A549 (cell line): Measurements from ENCODE around the gene CEP128. TPM values are rescaled to one million over a fixed set of nuclear protein-coding genes. Genes with fewer than 3 reads are reported as not detected.

Experiments
- ATAC-seq, 2 experiments: fragments of 200-7000 bp in 1 of 2; fragments of >200 bp in 1 of 2; cut with Nextera tagmentation in 1 of 2; cut with Tn5 transposase in 1 of 2; 3 replicates each; pipeline versions ENCODE4 v1.8.0 to v1.9.1; 2018 to 2020; ENCODE audit warnings: mild to moderate bottlenecking in 1 of 2, moderate library complexity in 1 of 2
- CTCF ChIA-PET: fragments of 300-600 bp; sonication (Branson Sonifier 250); formaldehyde crosslinking; extraction: SDS; loops from one replicate; lab custom pipeline; 2021; ENCODE audit warnings: antibody characterized with exemption, inconsistent platforms; lab: Yijun Ruan, JAX
- POLR2A ChIA-PET: fragments of 350-600 bp; formaldehyde crosslinking; extraction: SDS; loops from one replicate; lab custom pipeline; 2021; ENCODE audit warnings: antibody characterized with exemption, inconsistent platforms; lab: Yijun Ruan, JAX
- DNase-seq, 2 experiments: peaks; one replicate each; pipeline versions ENCODE4 v3.0.0 to v3.0.0-alpha.2; 2011 to 2016; ENCODE audit warnings: low read depth in 1 of 2, low spot score in 1 of 2
- FAIRE-seq: peaks from 2 replicates; lab custom pipeline; 2011; peaks lifted over from hg19 to GRCh38; lab: Jason Lieb, UNC
- H3K27ac ChIP-seq, 2 experiments: fragments of >200 bp; sonication (Bioruptor Twin); formaldehyde crosslinking; 3 replicates each; pipeline ENCODE4 v1.5.1; 2016 to 2017
- H3K4me1 ChIP-seq: fragments of >200 bp; sonication (Bioruptor Twin); formaldehyde crosslinking; 3 replicates; pipeline ENCODE4 v1.6.1; 2016
- H3K4me2 ChIP-seq: fragments of >200 bp; sonication (Bioruptor Twin); formaldehyde crosslinking; 3 replicates; pipeline ENCODE4 v1.6.1; 2016
- H3K4me3 ChIP-seq: fragments of >200 bp; sonication (Bioruptor Twin); formaldehyde crosslinking; 3 replicates; pipeline ENCODE4 v1.5.1; 2016
- H3K9me3 ChIP-seq: fragments of >200 bp; sonication (Bioruptor Twin); formaldehyde crosslinking; 3 replicates; pipeline ENCODE4 v1.6.1; 2016
- ATOH8 ChIP-seq: fragments of 250-450 bp; sonication (Bioruptor Pico); IDR thresholded peaks from 2 replicates; pipeline ENCODE4 v1.5.0; 2020; ENCODE audit warnings: low read depth, mild to moderate bottlenecking, moderate library complexity
- CBX8 ChIP-seq: fragments of 200-600 bp; sonication (generic); IDR thresholded peaks from 2 replicates; pipeline ENCODE4 v1.6.1; 2016
- CTCF ChIP-seq: fragments of >200 bp; sonication (Bioruptor Twin); formaldehyde crosslinking; IDR thresholded peaks from 3 replicates; pipeline ENCODE4 v1.5.1; 2016
- E2F6 ChIP-seq: IDR thresholded peaks from 2 replicates; pipeline ENCODE4 v1.6.1; 2012; ENCODE audit warnings: low read depth, borderline replicate concordance
- EHMT2 ChIP-seq: fragments of 200-600 bp; sonication (generic); IDR thresholded peaks from 2 replicates; pipeline ENCODE4 v1.6.1; 2016; ENCODE audit warnings: antibody characterized with exemption, low read depth, mild to moderate bottlenecking, moderate library complexity
- HMGXB4 ChIP-seq: fragments of 250-450 bp; sonication (Bioruptor Pico); IDR thresholded peaks from 2 replicates; pipeline ENCODE4 v1.5.0; 2021; ENCODE audit warnings: mild to moderate bottlenecking, moderate library complexity, borderline replicate concordance
- HOXB5 ChIP-seq: fragments of 250-450 bp; sonication (Bioruptor Pico); IDR thresholded peaks from 2 replicates; pipeline ENCODE4 v1.5.0; 2020; ENCODE audit warnings: mild to moderate bottlenecking, moderate library complexity
- JUN ChIP-seq, 2 experiments: fragments of >200 bp; sonication (Bioruptor Twin); formaldehyde crosslinking; IDR thresholded peaks; 2 replicates in 1 of 2; 3 replicates in 1 of 2; pipeline ENCODE4 v1.6.1; 2016 to 2017
- MAX ChIP-seq: IDR thresholded peaks from 2 replicates; pipeline ENCODE4 v1.6.1; 2012
- MAZ ChIP-seq: fragments of 150-350 bp; IDR thresholded peaks from 2 replicates; pipeline ENCODE4 v1.6.1; 2014; ENCODE audit warnings: antibody characterized with exemption, low read depth, low read length, borderline replicate concordance
- MYC ChIP-seq: IDR thresholded peaks from 2 replicates; pipeline ENCODE4 v1.6.1; 2012; ENCODE audit warnings: mild to moderate bottlenecking, inconsistent platforms, low read length, improper control_type of control experiment, borderline replicate concordance
- NPAS2 ChIP-seq: fragments of 250-450 bp; sonication (Bioruptor Pico); IDR thresholded peaks from 2 replicates; pipeline ENCODE4 v1.8.0; 2022; ENCODE audit warnings: mild to moderate bottlenecking, moderate library complexity, borderline replicate concordance
- NR3C1 ChIP-seq: fragments of >200 bp; sonication (Bioruptor Twin); formaldehyde crosslinking; IDR thresholded peaks from 3 replicates; pipeline ENCODE4 v1.6.1; 2017
- POLR2A ChIP-seq: IDR thresholded peaks from 2 replicates; pipeline ENCODE4 v1.6.1; 2012; ENCODE audit warnings: mild to moderate bottlenecking, low read length
- POLR2AphosphoS2 ChIP-seq: conservative IDR thresholded peaks from 2 replicates; pipeline ENCODE4 v1.6.1; 2012; ENCODE audit warnings: low read length, improper control_type of control experiment, inconsistent platforms
- RFX5 ChIP-seq: fragments of 450-650 bp; IDR thresholded peaks from 2 replicates; pipeline ENCODE4 v1.7.1; 2014; ENCODE audit warnings: antibody characterized with exemption, mild to moderate bottlenecking, moderate library complexity
- RNF2 ChIP-seq: fragments of 200-600 bp; sonication (generic); IDR thresholded peaks from 2 replicates; pipeline ENCODE4 v1.6.1; 2016; ENCODE audit warnings: low read depth, mild to moderate bottlenecking, antibody characterized with exemption, moderate library complexity, borderline replicate concordance
- SMC3 ChIP-seq: fragments of >200 bp; sonication (Bioruptor Twin); formaldehyde crosslinking; IDR thresholded peaks from 3 replicates; pipeline ENCODE4 v1.6.1; 2018; ENCODE audit warnings: inconsistent platforms
- USF2 ChIP-seq: fragments of 450-650 bp; IDR thresholded peaks from 2 replicates; pipeline ENCODE4 v1.6.1; 2014; ENCODE audit warnings: antibody characterized with exemption
- ZNF302 ChIP-seq: fragments of 250-450 bp; sonication (Bioruptor Pico); IDR thresholded peaks from 2 replicates; pipeline ENCODE4 v1.9.0; 2021; ENCODE audit warnings: inconsistent platforms, mild to moderate bottlenecking, moderate library complexity
- WGBS: methylation state at CpG from one replicate; pipeline ENCODE4 v1.1.6; 2017; ENCODE audit errors: missing lambda C conversion rate; 5-methylcytosine and 5-hydroxymethylcytosine counted together
- polyA plus RNA-seq, 4 experiments: library from polyadenylated mRNA; depleted of rRNA in 3 of 4; stranded (reverse); fragments of >200 nt; fragmentation: RNase III in 1 of 4; extraction: RNeasy Plus Mini Kit Qiagen cat#74134 plus additional on column Dnase treatment in 1 of 4; gene quantifications; 2 replicates in 3 of 4; 3 replicates in 1 of 4; pipeline ENCODE4 v1.2.3, GENCODE V29; 2011 to 2017

The CEP128 gene
- polyA plus RNA-seq, 2 of the 4 experiments (the other 2 are of a cell fraction) = 5.8 to 7.0 TPM

GRCh38 chr14:80988735-80989429, 47.3 kb upstream of the CEP128 start:
- POLR2A ChIA-PET = no interaction called here
- WGBS = 32% methylated on average over 6 of the region's 6 CpGs

GRCh38 chr14:80988192-80988591, 46.7 kb upstream of the CEP128 start:
- no peak for FAIRE-seq
- ChIA-PET POLR2A (no interaction called here), CTCF (interaction anchor here (1.0 to 7.0 kb wide), 9 partner anchors 9 to 932 kb away, joined by 3 to 57 read pairs (median 5); partner anchors contain the start of gene TSHR)
- H3K27ac ChIP-seq = no peak overlapping the region
- 4% methylated on average over 1 of the region's 1 CpG for WGBS
- TF ChIP-seq POLR2AphosphoS2 (no peak), NR3C1 (no peak), HOXB5 (CRISPR knock-in tag) (no peak), RFX5 (no peak), E2F6 (no peak), POLR2A (no peak), MAZ (no peak), EHMT2 (no peak), SMC3 (no peak), RNF2 (no peak), CTCF (no peak), MYC (no peak), JUN (IDR thresholded peaks at IDR 0.05) (no peak), USF2 (no peak), ATOH8 (CRISPR knock-in tag) (no peak), HMGXB4 (CRISPR knock-in tag) (no peak)
- no peak for ATAC-seq
- no peaks in the 10 kb centered on the region for H3K4me1 ChIP-seq
- H3K4me3 ChIP-seq = no peak overlapping the region
- no peak overlapping the region for H3K4me2 ChIP-seq
- no peaks in the 10 kb centered on the region for H3K9me3 ChIP-seq
- no peak for DNase-seq

More at GRCh38 chr14:80988735-80989429, 47.3 kb upstream of the CEP128 start:
- H3K27ac ChIP-seq = no peak overlapping the region
- H3K4me3 ChIP-seq = no peak overlapping the region
- DNase-seq = no peak
- CTCF ChIA-PET = interaction anchor here (1.0 to 7.0 kb wide), 7 partner anchors 8 to 1977 kb away, joined by 3 to 57 read pairs (median 4); partner anchors contain the start of gene TSHR
- TF ChIP-seq NPAS2 (CRISPR knock-in tag) (no peak), CBX8 (no peak), USF2 (no peak), ZNF302 (no peak), HOXB5 (CRISPR knock-in tag) (no peak), MAX (no peak)
- no peak overlapping the region for H3K4me2 ChIP-seq
- no peak for ATAC-seq
- H3K9me3 ChIP-seq = no peaks in the 10 kb centered on the region
- no peaks in the 10 kb centered on the region for H3K4me1 ChIP-seq
- no peak for FAIRE-seq
